HG03095 (cell line): ENCODE measurements around the gene PNPLA6.

Experiments used
- ATAC-seq: cut with Tn5 transposase; IDR thresholded peaks from one replicate; pipeline ENCODE4 v1.9.1; 2021; ENCODE audit warnings: moderate library complexity; ENCODE audit not compliant: unreplicated experiment

The PNPLA6 gene

DNA sequence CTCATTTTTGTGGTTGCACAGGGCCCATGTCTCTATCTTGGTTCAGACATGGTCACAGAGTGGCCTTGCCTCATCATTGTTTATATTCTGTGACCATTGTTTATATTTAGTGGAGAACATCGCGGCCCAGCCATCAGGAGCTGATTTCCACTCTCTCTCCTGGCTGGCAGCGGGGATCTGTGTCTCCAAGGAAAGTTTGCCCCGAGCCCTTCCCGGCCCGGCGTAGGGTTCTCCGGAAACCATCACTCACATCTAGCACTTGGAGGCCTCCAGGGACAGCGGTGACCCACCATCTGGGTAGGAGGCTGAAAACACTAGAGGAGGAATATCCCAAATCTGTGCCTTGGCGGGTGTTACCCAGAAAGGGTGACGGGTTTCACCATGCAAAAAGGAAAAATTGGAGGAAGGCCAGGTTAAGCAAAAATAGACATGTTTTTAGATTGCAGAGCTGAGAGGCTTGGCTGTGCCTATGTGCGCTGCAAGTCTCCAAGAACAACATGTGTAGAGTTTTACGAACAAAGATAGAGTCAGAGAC lies 20.3 kb upstream of the PNPLA6 start:
- ATAC-seq: no peak

DNA sequence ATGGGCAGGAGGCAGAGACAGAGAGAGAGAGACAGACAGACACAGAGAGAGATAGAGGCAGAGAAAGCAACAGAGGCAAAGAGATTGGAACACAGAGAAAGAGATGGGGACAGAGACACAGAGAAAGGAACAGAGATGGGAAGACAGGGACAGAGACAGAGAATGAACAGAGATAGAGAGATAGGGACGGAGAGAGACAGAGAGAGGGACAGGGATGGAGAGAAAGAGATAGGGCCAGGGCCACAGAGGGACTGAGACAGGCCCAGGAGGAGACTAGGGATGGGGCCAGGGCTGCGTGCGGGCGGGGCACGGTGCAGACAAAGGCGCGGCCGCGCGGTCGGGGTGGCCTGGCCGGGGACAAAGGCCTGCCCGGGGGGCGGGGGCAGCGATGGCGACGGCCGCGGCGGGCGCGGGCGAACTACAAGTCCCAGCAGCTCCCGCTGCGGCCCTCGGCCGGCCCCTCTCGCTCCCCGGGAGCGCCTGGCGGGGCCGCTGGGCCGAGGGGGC lies 19.8 kb upstream of the PNPLA6 start, which contains the start of gene ZNF358:
TSS of gene ZNF358 (plus strand) at position 459 of the 507 bp plus-strand sequence. CDS start 3,140 bp downstream, outside the sequence.
- ATAC-seq: no peak

DNA sequence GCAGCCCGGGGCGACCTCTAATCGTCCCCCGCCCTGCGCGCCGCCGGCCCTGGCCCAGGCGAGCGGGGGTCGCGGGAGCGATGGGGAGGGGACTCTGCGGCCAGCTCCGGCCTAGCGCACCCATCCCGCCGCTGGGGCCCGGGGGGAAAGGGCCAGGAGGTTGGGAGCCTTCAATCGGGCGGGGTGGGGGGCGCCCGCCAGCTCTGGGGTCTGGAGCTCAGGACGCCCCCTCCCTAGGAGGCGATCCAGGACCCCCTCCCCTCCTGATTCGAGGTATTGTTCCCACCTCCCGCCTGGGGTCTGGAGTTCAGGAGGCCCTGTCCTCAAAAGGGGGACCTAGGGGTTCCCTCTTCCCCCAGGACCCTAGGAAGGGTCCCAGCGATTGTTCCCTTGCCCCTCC lies 19.2 kb upstream of the PNPLA6 start:
- no peak for ATAC-seq

DNA sequence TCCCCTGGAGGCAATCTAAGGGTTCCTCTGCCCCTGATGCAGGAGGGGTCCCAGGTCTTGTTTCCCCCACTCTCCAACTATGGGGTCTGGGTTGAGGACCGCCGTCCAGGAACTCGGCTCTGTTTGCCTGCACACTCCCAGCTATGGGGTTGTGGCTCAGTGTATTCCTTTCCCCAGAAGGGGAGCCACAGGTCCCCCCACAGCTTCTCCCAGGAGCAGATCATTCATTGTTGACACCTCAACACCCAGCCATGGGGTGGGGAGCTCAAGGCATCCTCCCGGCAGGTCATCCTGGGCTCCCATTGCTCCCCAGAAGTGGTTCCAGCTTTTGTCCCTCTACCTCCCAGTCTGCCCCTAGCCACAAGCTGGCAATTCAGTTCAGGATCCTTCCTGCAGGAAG lies 18.6 kb upstream of the PNPLA6 start:
- no peak for ATAC-seq

DNA sequence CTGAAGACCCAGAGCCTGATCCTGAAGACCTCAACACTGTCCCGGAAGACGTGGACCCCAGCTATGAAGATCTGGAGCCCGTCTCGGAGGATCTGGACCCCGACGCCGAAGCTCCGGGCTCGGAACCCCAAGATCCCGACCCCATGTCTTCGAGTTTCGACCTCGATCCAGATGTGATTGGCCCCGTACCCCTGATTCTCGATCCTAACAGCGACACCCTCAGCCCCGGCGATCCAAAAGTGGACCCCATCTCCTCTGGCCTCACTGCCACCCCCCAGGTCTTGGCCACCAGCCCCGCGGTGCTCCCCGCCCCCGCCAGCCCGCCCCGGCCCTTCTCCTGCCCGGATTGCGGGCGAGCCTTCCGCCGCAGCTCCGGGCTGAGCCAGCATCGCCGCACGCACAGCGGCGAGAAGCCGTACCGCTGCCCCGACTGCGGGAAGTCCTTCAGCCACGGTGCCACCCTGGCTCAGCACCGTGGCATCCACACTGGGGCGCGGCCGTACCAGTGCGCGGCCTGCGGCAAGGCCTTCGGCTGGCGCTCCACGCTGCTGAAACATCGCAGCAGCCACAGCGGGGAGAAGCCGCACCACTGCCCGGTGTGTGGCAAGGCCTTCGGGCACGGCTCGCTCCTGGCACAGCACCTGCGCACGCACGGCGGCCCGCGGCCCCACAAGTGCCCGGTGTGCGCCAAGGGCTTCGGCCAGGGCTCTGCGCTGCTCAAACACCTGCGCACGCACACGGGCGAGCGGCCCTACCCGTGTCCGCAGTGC lies 16.0 kb upstream of the PNPLA6 start:
- ATAC-seq: no peak

DNA sequence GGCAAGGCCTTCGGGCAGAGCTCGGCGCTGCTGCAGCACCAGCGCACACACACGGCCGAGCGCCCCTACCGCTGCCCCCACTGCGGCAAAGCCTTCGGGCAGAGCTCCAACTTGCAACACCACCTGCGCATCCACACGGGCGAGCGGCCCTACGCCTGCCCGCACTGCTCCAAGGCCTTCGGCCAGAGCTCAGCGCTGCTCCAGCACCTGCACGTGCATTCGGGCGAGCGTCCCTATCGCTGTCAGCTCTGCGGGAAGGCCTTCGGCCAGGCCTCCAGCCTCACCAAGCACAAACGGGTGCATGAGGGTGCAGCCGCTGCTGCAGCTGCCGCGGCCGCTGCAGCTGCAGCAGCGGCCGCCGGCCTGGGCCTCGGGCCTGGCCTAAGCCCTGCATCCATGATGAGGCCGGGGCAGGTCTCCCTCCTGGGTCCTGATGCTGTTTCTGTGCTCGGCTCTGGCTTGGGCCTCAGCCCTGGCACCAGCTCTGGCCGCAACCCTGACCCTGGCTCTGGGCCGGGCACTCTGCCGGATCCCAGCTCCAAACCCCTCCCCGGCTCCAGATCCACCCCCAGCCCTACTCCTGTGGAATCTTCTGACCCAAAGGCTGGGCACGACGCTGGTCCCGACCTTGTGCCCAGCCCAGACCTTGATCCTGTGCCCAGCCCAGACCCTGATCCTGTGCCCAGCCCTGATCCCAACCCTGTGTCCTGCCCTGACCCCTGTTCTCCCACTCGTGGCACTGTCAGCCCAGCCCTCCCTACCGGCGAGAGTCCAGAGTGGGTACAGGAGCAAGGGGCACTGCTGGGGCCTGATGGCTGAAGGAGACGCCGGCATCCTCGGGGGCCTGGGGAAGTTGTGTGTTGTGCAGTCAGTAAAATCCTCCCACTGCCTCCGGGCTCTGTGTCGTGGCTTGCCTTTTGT lies 15.1 kb upstream of the PNPLA6 start:
- ATAC-seq: no peak

DNA sequence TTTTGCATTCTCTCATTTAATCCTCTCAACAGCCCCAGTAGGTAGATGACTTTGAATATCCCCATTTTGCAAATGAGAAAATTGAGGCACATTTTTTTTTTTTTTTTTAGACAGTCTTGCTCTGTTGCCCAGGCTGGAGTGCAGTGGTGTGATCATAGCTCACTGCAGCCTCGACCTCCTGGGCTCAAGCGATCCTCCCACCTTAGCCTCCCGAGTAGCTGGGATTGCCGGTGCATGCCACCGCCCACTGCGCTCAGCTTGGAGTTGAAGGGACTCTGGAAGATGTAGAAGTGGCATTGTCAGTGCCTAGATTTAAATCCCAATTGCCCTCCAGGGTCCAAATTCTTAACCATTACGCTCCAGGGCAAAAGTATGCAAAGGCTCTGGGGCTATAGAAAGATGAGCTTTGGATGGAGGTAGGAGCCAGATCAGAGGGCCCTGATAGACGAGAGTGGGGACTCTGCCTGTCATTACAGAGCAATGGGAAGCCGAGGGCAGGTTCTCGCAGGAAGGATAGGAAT lies 13.9 kb upstream of the PNPLA6 start:
- no peak for ATAC-seq

DNA sequence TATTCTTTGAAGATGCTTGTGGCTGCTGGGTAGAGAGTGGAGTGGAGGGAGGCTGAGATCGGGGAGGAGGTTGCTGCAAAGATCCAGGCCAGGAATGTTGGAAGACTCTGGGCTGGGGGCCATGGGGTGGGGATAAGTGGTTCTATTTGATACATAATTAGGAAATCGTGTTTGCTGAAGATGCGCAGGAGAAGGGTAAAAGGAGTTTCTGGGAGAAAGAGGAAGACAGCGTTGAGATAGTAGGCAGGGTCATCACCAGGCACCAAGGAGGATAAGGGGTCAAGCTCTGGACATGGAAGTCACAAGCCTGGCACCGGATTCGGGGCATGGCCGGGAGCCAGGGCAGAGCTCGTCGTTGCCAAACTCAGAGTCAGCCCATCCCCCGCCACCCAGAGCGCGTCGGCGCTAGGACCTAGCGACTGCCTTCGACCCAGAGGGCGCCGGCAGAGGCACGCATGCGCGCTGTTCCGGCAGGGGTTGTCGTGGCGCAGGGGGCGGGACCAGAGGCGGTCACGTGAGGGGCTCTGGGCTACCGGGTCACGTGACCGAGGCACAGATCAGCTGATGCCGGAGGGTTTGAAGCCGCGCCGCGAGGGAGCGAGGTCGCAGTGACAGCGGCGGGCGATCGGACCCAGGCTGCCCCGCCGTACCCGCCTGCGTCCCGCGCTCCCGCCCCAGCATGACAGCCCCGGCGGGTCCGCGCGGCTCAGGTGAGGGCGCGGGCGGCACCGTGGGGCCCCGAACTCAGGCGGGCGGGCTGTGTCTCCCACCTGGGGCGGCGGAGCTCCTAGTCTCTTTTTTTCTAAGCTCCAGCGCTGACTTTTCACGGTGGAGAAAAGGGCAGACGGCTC lies 13.2 kb upstream of the PNPLA6 start, which contains the start of gene MCOLN1:
TSS of gene MCOLN1 (plus strand) at position 553 of the 851 bp plus-strand sequence. CDS start at position 680, 127 bp downstream.
- peak; percentile 57 for ATAC-seq

DNA sequence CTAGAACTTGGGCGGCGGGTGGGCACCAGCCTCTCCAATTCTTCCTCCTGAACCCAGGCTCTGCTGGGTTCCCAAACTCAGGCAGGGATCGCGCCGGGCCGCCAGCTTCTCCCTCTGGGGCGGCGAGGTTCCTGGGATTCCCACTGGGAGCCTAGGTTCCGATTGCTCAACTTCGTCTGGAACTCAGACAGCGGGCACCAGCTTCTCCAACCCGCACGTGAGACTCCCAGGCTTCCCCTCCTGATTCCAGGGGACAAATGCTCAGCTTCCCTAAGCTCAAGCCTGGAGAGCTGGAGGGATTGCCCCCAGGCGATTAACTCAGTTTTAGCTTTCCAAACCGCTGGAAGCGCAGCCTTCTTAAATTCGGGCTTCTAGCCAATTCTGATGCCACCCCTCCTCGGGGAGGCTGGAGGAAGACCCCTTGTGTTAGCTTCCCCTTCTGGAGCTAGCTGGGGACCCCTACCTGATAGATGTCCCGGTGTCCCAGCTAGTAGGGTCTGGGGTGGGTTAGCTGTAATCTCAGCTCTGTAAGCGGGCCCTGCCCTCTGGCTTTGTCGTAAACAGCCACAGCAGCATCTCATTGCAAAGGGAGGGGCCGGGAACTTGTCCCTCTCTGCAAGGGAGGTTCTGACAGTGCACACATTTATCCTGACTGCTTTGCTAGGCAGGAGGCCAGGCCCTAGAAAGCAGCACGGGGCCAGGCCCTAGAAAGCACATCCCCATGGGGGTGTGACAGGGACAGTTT lies 12.4 kb upstream of the PNPLA6 start:
- no peak for ATAC-seq

DNA sequence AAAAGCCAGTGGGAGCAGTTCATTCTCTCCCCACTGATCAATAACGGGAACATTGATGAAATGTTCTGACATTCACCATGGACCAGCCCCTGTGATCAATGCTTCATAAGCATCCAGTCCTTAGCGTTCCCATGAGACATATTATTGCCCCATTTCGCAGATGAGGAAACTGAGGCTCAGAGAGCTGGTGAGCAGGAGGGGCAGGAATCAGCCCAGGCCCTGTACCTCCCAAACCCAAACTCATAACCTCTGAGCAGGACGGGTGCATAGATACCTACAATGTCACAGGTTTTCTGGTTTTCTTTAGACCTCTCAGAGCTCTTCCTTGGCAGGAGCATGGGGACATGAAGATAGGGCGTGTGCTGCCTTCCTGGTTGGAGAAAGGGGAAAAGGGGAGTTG lies 11.0 kb upstream of the PNPLA6 start:
- ATAC-seq: no peak

DNA sequence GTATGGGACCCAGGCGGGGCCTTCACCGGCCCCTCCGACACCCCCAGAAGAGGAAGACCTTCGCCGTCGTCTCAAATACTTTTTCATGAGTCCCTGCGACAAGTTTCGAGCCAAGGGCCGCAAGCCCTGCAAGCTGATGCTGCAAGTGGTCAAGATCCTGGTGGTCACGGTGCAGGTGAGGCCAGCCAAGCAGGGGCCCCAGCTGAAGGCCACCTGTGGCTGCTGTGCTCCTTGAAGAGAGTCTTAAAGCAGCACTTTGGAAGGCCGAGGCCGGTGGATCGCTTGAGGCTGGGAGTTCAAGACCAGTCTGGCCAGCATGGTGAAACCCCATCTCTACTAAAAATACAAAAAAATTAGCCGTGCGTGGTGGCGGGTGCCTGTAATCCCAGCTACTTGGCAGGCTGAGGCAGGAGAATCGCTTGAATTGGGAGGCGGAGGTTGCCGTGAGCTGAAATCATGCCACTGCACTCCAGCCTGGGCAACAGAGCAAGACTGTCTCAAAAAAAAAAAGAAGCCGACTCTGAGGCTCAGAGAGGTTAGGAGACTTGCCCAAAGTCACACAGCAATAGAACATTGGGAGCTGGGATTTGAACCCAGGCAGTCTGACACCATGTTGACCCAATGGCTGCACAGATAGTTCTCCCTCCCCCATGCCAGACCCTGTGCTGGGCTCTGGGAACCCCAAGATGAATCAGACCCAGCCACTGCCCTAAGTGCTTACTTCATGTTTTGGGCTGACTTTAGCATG lies 10.4 kb upstream of the PNPLA6 start:
- no peak for ATAC-seq

DNA sequence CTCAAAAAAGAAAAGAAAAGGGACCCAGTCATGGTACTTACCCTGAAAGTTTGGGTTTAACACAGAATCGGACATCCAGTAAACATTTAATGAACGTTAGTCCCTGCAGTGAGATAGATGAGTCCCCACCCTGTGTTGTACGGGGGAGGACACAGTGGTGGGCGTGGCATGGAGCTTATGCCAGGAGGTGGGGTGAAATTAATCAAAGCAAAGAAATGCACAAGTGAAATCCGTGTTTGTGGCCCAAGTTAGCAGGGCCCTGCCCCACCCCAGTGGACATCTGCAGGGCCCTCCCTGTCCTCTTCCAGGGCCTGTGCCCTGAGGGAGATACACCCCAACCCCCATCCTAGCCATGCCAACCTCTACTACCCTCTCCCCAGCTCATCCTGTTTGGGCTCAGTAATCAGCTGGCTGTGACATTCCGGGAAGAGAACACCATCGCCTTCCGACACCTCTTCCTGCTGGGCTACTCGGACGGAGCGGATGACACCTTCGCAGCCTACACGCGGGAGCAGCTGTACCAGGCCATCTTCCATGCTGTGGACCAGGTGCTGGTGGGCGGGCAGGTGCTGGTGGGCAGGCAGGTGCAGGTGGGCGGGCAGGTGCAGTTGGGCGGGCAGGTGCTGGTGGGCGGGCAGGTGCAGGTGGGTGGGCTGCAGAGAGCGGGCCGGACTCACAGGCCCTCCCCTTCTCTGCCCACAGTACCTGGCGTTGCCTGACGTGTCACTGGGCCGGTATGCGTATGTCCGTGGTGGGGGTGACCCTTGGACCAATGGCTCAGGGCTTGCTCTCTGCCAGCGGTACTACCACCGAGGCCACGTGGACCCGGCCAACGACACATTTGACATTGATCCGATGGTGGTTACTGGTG lies 9.2 kb upstream of the PNPLA6 start:
- ATAC-seq: no peak

DNA sequence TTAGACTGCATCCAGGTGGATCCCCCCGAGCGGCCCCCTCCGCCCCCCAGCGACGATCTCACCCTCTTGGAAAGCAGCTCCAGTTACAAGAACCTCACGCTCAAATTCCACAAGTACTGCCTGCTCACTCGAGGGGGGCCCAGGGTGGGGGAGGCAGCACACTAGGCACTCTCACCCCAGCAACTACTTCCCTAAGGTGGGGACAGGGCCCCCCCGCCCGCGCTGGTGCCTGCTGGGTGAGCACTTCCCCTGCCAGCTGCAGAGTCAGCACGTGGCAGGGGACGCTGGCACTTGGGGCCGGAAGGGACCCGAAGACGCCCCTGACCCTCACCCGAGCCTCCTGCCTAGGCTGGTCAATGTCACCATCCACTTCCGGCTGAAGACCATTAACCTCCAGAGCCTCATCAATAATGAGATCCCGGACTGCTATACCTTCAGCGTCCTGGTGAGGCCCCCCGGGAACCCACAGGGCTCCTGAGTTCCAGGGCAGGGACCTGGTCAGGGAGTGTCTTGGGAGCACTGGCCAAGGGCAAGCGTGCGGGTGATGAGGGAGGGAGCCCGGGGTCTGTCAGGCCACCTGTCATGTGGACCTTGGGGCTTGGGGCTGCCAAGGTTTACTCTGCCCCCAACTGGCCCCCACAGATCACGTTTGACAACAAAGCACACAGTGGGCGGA lies 7.9 kb upstream of the PNPLA6 start:
- ATAC-seq: no peak

DNA sequence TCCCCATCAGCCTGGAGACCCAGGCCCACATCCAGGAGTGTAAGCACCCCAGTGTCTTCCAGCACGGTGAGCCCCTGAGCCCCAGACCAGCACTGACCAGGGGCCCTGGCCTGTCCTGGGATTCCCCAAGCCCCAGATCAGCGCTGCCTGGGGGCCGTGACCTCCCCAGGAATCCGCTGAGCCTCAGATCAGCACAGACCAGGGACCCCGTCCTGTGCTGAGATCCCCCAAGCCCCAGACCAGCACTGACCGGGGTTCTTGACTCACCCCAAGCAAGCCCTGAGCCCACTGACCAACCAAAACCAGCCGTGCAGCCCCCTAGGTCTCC lies 7.4 kb upstream of the PNPLA6 start:
- ATAC-seq: no peak

DNA sequence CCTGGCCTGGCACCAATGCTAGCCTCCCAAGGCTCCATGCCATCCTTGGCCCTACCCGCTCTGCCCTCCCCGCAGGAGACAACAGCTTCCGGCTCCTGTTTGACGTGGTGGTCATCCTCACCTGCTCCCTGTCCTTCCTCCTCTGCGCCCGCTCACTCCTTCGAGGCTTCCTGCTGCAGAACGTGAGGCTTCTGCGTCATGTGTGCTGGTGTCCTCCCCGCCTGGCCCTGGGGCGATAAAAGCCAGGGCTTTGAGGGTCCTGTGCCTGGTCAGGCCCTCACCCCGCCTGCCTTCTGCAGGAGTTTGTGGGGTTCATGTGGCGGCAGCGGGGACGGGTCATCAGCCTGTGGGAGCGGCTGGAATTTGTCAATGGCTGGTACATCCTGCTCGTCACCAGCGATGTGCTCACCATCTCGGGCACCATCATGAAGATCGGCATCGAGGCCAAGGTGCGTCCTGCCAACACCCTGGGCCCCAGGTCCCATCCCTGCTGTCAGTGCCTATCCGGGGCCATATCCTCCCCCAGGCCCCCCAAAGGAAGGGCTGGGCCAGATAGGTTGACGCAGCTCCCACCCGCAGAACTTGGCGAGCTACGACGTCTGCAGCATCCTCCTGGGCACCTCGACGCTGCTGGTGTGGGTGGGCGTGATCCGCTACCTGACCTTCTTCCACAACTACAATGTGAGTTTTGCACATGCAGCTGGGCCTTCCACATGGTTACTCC lies 6.8 kb upstream of the PNPLA6 start:
- no peak for ATAC-seq

DNA sequence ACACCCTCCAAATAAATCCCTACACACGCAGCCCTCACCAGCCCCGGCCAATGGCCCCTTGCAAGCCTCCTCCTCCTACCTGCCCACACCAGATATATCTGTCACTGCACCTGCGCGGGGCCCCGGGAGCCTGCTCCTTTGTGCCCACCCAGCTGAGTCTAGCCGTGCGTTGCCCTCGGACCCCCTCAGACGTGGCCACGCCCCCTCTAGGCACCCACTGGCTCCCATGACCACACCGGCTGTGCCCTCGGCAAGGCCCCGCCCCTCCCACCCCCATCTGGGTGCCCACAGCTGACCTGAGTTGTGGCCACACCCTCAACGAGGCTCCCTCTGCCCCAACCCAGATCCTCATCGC lies 6.3 kb upstream of the PNPLA6 start:
- no peak for ATAC-seq
